Measurements from ENCODE around the gene PTCRA. TPM values are rescaled to one million over a fixed set of nuclear protein-coding genes. Genes with fewer than 3 reads are reported as not detected.
"Not testable (repeated sequence)": the region's sequence is repeated elsewhere in the genome, so short reads cannot be mapped to it uniquely, and the experiment has no call there.

PTCRA gene
- total RNA-seq, 1 donor from 2014 or later: not detected

DNA sequence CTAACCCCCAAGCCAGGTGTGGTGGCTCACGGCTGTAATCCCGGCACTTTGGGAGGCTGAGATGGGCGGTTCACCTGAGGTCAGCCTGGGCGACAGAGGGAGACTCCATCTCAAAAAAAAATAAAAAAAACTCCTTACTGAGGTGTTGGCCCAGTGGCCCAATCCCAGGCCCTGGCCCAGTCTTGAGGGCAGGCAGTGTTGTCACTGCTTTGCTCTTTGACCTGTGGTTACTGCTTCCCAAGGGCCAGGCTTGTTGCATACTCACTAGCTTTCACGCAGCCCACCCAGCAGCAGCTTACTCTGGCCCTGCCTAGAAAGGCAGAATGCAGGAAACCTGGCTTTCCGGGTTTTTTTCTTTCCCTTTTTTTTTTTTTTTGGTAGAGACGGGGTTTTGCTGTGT, 26.6 kb downstream of the PTCRA start:
- no peak for DNase-seq (ENCODE audit: extremely low spot score, unreplicated experiment)
- TF ChIP-seq, protein P1, sequence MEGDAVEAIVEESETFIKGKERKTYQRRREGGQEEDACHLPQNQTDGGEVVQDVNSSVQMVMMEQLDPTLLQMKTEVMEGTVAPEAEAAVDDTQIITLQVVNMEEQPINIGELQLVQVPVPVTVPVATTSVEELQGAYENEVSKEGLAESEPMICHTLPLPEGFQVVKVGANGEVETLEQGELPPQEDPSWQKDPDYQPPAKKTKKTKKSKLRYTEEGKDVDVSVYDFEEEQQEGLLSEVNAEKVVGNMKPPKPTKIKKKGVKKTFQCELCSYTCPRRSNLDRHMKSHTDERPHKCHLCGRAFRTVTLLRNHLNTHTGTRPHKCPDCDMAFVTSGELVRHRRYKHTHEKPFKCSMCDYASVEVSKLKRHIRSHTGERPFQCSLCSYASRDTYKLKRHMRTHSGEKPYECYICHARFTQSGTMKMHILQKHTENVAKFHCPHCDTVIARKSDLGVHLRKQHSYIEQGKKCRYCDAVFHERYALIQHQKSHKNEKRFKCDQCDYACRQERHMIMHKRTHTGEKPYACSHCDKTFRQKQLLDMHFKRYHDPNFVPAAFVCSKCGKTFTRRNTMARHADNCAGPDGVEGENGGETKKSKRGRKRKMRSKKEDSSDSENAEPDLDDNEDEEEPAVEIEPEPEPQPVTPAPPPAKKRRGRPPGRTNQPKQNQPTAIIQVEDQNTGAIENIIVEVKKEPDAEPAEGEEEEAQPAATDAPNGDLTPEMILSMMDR (IDR thresholded peaks at IDR 0.05): no peak
- H3K27ac Mint-ChIP-seq (ENCODE audit: unreplicated experiment): no peak overlapping the region

DNA sequence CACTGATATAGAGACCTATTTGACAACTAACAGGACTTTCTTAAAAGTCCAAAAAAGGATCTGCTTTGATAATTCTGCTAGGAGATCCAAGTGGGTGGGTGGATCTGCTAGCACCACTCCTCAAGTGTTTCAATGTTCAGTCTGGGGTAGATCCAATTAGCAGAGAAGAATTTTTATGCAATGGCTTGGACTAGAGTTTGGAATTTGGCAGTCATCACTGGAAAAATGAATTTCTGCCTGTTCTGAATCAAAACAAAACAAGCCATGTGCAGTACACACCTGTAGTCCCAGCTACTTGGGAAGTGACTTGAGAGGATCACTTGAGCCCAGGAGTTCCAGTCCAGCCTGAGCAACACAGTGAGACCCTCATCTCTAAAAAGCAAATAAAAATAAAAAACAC, 32.1 kb downstream of the PTCRA start:
- Mint-ChIP-seq H3K27ac (ENCODE audit: unreplicated experiment) (no peak overlapping the region), H3K4me1 (ENCODE audit: unreplicated experiment) (no peaks in the 10 kb centered on the region), H3K9me3 (ENCODE audit: unreplicated experiment) (no peaks in the 10 kb centered on the region), H3K36me3 (ENCODE audit: unreplicated experiment) (peaks cover 6% of the 10 kb centered on the region), H3K27me3 (ENCODE audit: unreplicated experiment) (no peaks in the 10 kb centered on the region), H3K4me3 (ENCODE audit: unreplicated experiment) (no peak overlapping the region)
- no peak for DNase-seq (ENCODE audit: extremely low spot score, unreplicated experiment)
- TF ChIP-seq, protein P1 (IDR thresholded peaks at IDR 0.05): no peak

More for the DNA sequence above, 26.6 kb downstream of the PTCRA start:
- Mint-ChIP-seq H3K36me3 (ENCODE audit: unreplicated experiment) (peaks cover 14% of the 10 kb centered on the region), H3K9me3 (ENCODE audit: unreplicated experiment) (no peaks in the 10 kb centered on the region), H3K4me3 (ENCODE audit: unreplicated experiment) (no peak overlapping the region), H3K4me1 (ENCODE audit: unreplicated experiment) (no peaks in the 10 kb centered on the region), H3K27me3 (ENCODE audit: unreplicated experiment) (no peaks in the 10 kb centered on the region)

DNA sequence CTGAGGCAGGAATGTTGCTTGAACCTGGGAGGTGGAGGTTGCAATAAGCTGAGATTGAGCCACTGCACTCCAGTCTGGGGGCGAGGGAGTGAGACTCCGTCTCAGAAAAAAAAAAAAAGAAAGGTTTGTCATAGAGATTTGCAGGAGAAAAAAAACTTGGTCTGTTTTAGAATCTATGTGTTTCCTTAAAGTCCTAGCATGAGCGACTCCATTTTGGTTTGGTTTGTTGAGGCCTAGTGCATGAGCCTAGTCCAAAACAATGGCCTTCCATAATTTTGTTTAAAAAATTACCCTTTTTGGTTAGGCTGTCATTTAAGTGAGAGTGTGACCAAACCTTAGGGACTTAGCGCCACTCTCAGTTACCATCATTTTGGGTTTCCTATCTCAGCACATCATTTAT, 36.5 kb downstream of the PTCRA start:
- Mint-ChIP-seq H3K27ac (ENCODE audit: unreplicated experiment) (no peak overlapping the region), H3K27me3 (ENCODE audit: unreplicated experiment) (no peaks in the 10 kb centered on the region), H3K4me1 (ENCODE audit: unreplicated experiment) (no peaks in the 10 kb centered on the region), H3K9me3 (ENCODE audit: unreplicated experiment) (no peaks in the 10 kb centered on the region), H3K4me3 (ENCODE audit: unreplicated experiment) (no peak overlapping the region), H3K36me3 (ENCODE audit: unreplicated experiment) (no peaks in the 10 kb centered on the region)
- no peak for DNase-seq (ENCODE audit: extremely low spot score, unreplicated experiment)
- TF ChIP-seq, protein P1 (IDR thresholded peaks at IDR 0.05): no peak

DNA sequence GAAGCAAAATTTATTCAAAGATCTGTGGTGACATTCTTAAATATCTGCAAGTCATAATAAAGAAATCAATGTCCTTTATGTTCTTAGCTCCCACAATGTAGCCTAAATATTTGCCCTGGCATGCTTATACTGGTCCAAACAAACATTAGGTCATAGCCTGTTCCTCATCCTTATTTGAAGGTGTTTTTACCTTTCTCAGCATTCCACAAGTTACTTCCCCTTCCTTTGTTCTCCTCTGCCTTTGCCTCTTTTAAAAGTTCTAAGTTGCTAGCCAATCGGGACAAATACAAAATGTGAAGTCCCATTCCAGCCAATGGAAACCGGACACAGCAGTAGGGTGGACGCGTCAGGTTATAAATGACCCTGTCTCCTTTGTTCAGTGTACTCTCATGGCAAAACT, 38.6 kb downstream of the PTCRA start:
- not testable (repeated sequence) for H3K9me3 Mint-ChIP-seq (ENCODE audit: unreplicated experiment); DNase-seq (ENCODE audit: extremely low spot score, unreplicated experiment); H3K36me3 Mint-ChIP-seq (ENCODE audit: unreplicated experiment); H3K27me3 Mint-ChIP-seq (ENCODE audit: unreplicated experiment); H3K27ac Mint-ChIP-seq (ENCODE audit: unreplicated experiment); H3K4me1 Mint-ChIP-seq (ENCODE audit: unreplicated experiment); H3K4me3 Mint-ChIP-seq (ENCODE audit: unreplicated experiment)

DNA sequence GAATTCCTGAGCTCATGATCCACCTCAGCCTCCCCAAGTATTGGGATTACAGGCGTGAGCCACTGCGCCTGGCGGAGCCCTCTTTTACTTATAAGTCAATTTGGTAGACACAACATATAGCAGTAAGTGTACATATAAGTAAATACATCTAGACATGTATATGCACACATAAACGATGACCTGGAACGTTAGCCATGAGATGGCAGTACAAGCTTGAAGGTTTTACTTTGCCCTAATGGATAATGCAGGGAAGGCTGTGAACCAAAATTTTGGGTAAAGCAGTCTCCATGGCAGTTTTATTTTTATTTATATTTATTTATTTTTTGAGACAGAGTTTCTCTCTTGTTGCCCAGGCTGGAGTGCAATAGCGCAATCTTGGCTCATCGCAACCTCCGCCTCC, 42.3 kb downstream of the PTCRA start:
- Mint-ChIP-seq H3K36me3 (ENCODE audit: unreplicated experiment) (peaks cover 7% of the 10 kb centered on the region), H3K4me1 (ENCODE audit: unreplicated experiment) (peaks cover 17% of the 10 kb centered on the region), H3K9me3 (ENCODE audit: unreplicated experiment) (no peaks in the 10 kb centered on the region), H3K4me3 (ENCODE audit: unreplicated experiment) (no peak overlapping the region), H3K27ac (ENCODE audit: unreplicated experiment) (no peak overlapping the region), H3K27me3 (ENCODE audit: unreplicated experiment) (no peaks in the 10 kb centered on the region)
- TF ChIP-seq, protein P1 (IDR thresholded peaks at IDR 0.05): no peak
- no peak for DNase-seq (ENCODE audit: extremely low spot score, unreplicated experiment)

DNA sequence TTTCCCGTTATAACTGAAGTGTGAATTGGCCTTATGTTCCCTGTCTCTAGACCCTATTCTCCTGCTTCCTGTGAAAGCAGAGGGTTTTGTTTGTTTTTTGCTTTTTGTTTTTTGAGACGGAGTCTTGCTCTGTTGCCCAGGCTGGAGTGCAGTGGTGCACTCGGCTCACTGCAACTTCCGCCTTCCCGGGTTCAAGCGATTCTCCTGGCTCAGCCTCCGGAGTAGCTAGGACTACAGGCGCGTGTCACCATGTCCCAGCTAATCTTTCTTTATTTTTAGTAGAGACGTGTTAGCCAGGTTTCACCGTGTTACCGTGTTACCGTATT, 44.0 kb downstream of the PTCRA start:
- TF ChIP-seq, protein P1 (IDR thresholded peaks at IDR 0.05): no peak
- DNase-seq (ENCODE audit: extremely low spot score, unreplicated experiment): no peak
- H3K9me3 Mint-ChIP-seq (ENCODE audit: unreplicated experiment): no peaks in the 10 kb centered on the region
- H3K4me3 Mint-ChIP-seq (ENCODE audit: unreplicated experiment): peak overlapping the region; percentile 70
- H3K4me1 Mint-ChIP-seq (ENCODE audit: unreplicated experiment): peaks cover 17% of the 10 kb centered on the region
- H3K27ac Mint-ChIP-seq (ENCODE audit: unreplicated experiment): no peak overlapping the region
- no peaks in the 10 kb centered on the region for H3K27me3 Mint-ChIP-seq (ENCODE audit: unreplicated experiment)
- H3K36me3 Mint-ChIP-seq (ENCODE audit: unreplicated experiment): peaks cover 11% of the 10 kb centered on the region

Measured in osteocyte (in vitro differentiated cells).